H1 (cell line): ENCODE data around the gene MUC16.

Experiments
- BCL11A ChIP-seq, 2 experiments: IDR thresholded peaks; one replicate each; pipeline ENCODE4 v1.6.1; 2011; ENCODE audit warnings: low read depth in 2 of 2, low read length in 2 of 2, mild to moderate bottlenecking in 2 of 2
- CTCF ChIP-seq, 3 experiments: IDR thresholded peaks; 1 replicate in 2 of 3; 2 replicates in 1 of 3; pipeline versions ENCODE4 v1.5.1 to v1.6.1; 2011; ENCODE audit warnings: low read length in 3 of 3, mild to moderate bottlenecking in 3 of 3, inconsistent platforms in 2 of 3, low read depth in 1 of 3, moderate library complexity in 1 of 3; ENCODE audit not compliant: insufficient read depth in 1 of 3; ENCODE audit errors: control extremely low read depth in 1 of 3
- EZH2 ChIP-seq: fragments of 200-600 bp; sonication (generic); IDR thresholded peaks from 2 replicates; pipeline ENCODE4 v1.7.1; 2012; ENCODE audit warnings: low read depth, mild to moderate bottlenecking, moderate library complexity, low read length, inconsistent platforms; ENCODE audit not compliant: severe bottlenecking
- POLR2A ChIP-seq, 2 experiments: IDR thresholded peaks; 1 replicate in 1 of 2; 2 replicates in 1 of 2; pipeline ENCODE4 v1.6.1; 2011; ENCODE audit warnings: low read depth in 2 of 2, low read length in 2 of 2, mild to moderate bottlenecking in 2 of 2; ENCODE audit errors: control extremely low read depth in 1 of 2
- POLR2AphosphoS5 ChIP-seq: IDR thresholded peaks from 2 replicates; pipeline ENCODE4 v1.6.1; 2011; ENCODE audit warnings: low read depth, low read length

- TF ChIP-seq POLR2A (IDR thresholded peaks at IDR 0.05; ENCODE audit: control extremely low read depth in 1 of 2, low read depth in 2 of 2, low read length in 2 of 2) = no peak
- no peak for TF ChIP-seq POLR2AphosphoS5
- no peak for TF ChIP-seq CTCF (IDR thresholded peaks at IDR 0.05; ENCODE audit: control extremely low read depth in 1 of 3, insufficient read depth in 1 of 3, low read depth in 1 of 3, low read length in 3 of 3)
- no peak for TF ChIP-seq BCL11A (IDR thresholded peaks at IDR 0.05; ENCODE audit: low read depth in 2 of 2, low read length in 2 of 2)
- no peak for TF ChIP-seq EZH2
Observed at GRCh38 chr19:9018163-9018875, 8.1 kb upstream of the MUC16 start.
